Testis (tissue), 2 donors: ENCODE measurements around the gene NBPF9.
"Not testable (repeated sequence)": the region's sequence is repeated elsewhere in the genome, so short reads cannot be mapped to it uniquely, and the experiment has no call there.

ENCODE experiments used
- CTCF ChIP-seq, 3 experiments: fragments of 450-650 bp in 2 of 3; fragments of 200-600 bp in 1 of 3; sonication (generic) in 1 of 3; IDR thresholded peaks; one replicate each; pipeline ENCODE4 v1.5.1; 2016 to 2019; ENCODE audit warnings: antibody characterized with exemption in 3 of 3, mild to moderate bottlenecking in 2 of 3, moderate library complexity in 1 of 3
- POLR2A ChIP-seq: fragments of 450-650 bp; IDR thresholded peaks from one replicate; pipeline ENCODE4 v1.6.1; 2017; ENCODE audit warnings: antibody characterized with exemption, mild to moderate bottlenecking, moderate library complexity

GRCh38 chr1:149016626-149017025 lies 86.7 kb downstream of the NBPF9 start:
- not testable (repeated sequence) for TF ChIP-seq POLR2A; CTCF (IDR thresholded peaks at IDR 0.05)
